Small intestine (tissue), 7 donors: ENCODE measurements around the gene MAP3K20. TPM values are rescaled to one million over a fixed set of nuclear protein-coding genes. Genes with fewer than 3 reads are reported as not detected.

ENCODE experiments used
- DNase-seq, 2 donors: peaks; one replicate each; pipeline versions ENCODE4 v3.0.0 to v3.0.0-alpha.2; 2013
- FAIRE-seq: peaks from 2 replicates; lab custom pipeline; 2012; peaks lifted over from hg19 to GRCh38; lab: Jason Lieb, UNC
- H3K27ac ChIP-seq, 3 donors: one replicate each; pipeline ENCODE4 v1.5.1; 2013; ENCODE audit warnings: low read length in 2 of 3, mild to moderate bottlenecking in 2 of 3, control low read depth in 1 of 3, inconsistent platforms in 1 of 3, low read depth in 1 of 3, moderate library complexity in 1 of 3
- H3K27me3 ChIP-seq, 3 donors: one replicate each; pipeline ENCODE4 v1.6.1; 2013; ENCODE audit warnings: low read length in 3 of 3, inconsistent platforms in 1 of 3; ENCODE audit not compliant: control insufficient read depth in 3 of 3, insufficient read depth in 3 of 3
- H3K36me3 ChIP-seq, 3 donors: one replicate each; pipeline ENCODE4 v1.6.1; 2013; ENCODE audit warnings: low read length in 3 of 3, inconsistent platforms in 1 of 3, low read depth in 1 of 3, mild to moderate bottlenecking in 1 of 3, moderate library complexity in 1 of 3; ENCODE audit not compliant: control insufficient read depth in 3 of 3, insufficient read depth in 2 of 3
- H3K4me1 ChIP-seq, 3 donors: one replicate each; pipeline ENCODE4 v1.6.1; 2013; ENCODE audit warnings: low read length in 2 of 3, inconsistent platforms in 1 of 3, low read depth in 1 of 3, mild to moderate bottlenecking in 1 of 3, moderate library complexity in 1 of 3; ENCODE audit not compliant: control insufficient read depth in 3 of 3, insufficient read depth in 2 of 3
- H3K4me3 ChIP-seq, 3 donors: one replicate each; pipeline ENCODE4 v1.5.1; 2013; ENCODE audit warnings: low read length in 3 of 3, control low read depth in 1 of 3, inconsistent platforms in 1 of 3, low read depth in 1 of 3, mild to moderate bottlenecking in 1 of 3, moderate library complexity in 1 of 3
- H3K9me3 ChIP-seq, 2 donors: one replicate each; pipeline ENCODE4 v1.6.1; 2013; ENCODE audit warnings: low read depth in 1 of 2, low read length in 1 of 2; ENCODE audit not compliant: control insufficient read depth in 2 of 2, insufficient read depth in 1 of 2
- WGBS, 3 donors: extraction: QIAGEN DNeasy Blood & Tissue Kit; methylation state at CpG; one replicate each; pipeline ENCODE4 v1.1.7; 2013; 5-methylcytosine and 5-hydroxymethylcytosine counted together
- polyA plus RNA-seq, 4 donors: library from polyadenylated mRNA; stranded (reverse) in 3 of 4; unstranded in 1 of 4; fragments of 200-250 nt in 3 of 4; fragments of 120-200 nt in 1 of 4; gene quantifications; one replicate each; pipeline versions ENCODE4 v1.2.1 to v1.2.3, GENCODE V29; 2013
- donor health status: healthy with polysubstance abuse.
- donor health status: control.
- donor health status: control.
- donor health status: Bipolar disorder and iron deficiency.
- donor health status: healthy.

MAP3K20 gene
- polyA plus RNA-seq, 4 donors, result 2.0 to 24.5 (median 13.5) TPM

- DNase-seq (peak in 1 of 2 donors; percentile 41), FAIRE-seq (no peak)
- H3K4me1 ChIP-seq, result peaks cover 0 to 33% (median 8%) of the 10 kb centered on the region in 3 donors
- peak overlapping the region in 1 of 3 donors; percentile 7 for H3K27ac ChIP-seq
- H3K9me3 ChIP-seq, result no peaks in the 10 kb centered on the region
- H3K36me3 ChIP-seq, result no peaks in the 10 kb centered on the region
- WGBS, 3 donors, result 65 to 80% (median 71%) methylated on average over 10 of the region's 10 CpGs
- no peaks in the 10 kb centered on the region for H3K27me3 ChIP-seq
- H3K4me3 ChIP-seq, result no peak overlapping the region
Observed at GRCh38 chr2:173044686-173045085, 31.0 kb upstream of the MAP3K20 start.

DNA sequence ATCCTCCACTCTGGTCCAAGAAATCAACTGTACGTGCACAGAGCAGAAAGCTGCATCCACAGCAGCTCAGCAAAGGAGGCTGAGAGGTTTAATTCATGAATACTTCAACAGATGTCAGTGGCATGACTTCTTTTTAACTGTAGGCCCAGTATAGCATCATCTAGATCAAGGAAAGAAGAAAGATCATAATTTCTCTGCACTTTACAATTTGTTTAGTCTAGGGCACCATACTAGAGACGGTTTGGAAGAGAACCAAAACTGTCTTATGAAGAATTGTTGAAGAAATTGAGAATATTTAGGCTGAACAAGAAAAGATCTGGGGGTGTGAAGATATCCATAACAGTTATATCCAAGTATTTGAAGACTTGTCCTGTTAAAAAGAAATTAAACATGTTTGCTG, 30.5 kb upstream of the MAP3K20 start:
- FAIRE-seq (no peak), DNase-seq (no peak)
- H3K36me3 ChIP-seq, result no peaks in the 10 kb centered on the region
- peak overlapping the region in 1 of 3 donors; percentile 7 for H3K27ac ChIP-seq
- no peak overlapping the region for H3K4me3 ChIP-seq
- peaks cover 0 to 38% (median 8%) of the 10 kb centered on the region in 3 donors for H3K4me1 ChIP-seq
- WGBS, 3 donors, result 76 to 94% (median 83%) methylated on average over 2 of the region's 2 CpGs
- H3K9me3 ChIP-seq, result no peaks in the 10 kb centered on the region
- H3K27me3 ChIP-seq, result no peaks in the 10 kb centered on the region

DNA sequence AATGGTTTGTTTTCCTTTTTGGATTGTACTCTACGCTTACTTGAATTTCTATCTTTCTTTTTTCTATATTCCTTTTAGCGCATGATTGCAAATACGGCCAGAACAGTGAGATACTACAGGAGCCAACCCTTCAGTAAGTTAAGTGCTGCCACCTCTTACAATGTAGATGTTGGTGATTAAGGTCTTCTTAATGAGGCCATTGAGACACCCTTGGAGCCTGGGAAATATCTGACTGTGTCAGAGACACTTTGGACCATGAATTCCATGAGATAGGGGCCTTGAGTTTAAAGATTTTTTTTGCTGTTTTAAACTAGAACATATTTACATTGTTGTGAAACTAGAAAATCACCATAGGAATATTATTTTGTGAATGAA, 27.1 kb upstream of the MAP3K20 start:
- FAIRE-seq, result no peak
- DNase-seq, result peak in 1 of 2 donors; percentile 80
- H3K4me1 ChIP-seq, result peaks cover 0 to 51% (median 8%) of the 10 kb centered on the region in 3 donors
- 40 to 80% (median 60%) methylated on average over 3 of the region's 3 CpGs for WGBS, 3 donors
- H3K36me3 ChIP-seq, result no peaks in the 10 kb centered on the region
- no peaks in the 10 kb centered on the region for H3K27me3 ChIP-seq
- no peaks in the 10 kb centered on the region for H3K9me3 ChIP-seq
- peak overlapping the region in 2 of 3 donors; percentile 50 to 89 for H3K27ac ChIP-seq
- H3K4me3 ChIP-seq, result no peak overlapping the region

DNA sequence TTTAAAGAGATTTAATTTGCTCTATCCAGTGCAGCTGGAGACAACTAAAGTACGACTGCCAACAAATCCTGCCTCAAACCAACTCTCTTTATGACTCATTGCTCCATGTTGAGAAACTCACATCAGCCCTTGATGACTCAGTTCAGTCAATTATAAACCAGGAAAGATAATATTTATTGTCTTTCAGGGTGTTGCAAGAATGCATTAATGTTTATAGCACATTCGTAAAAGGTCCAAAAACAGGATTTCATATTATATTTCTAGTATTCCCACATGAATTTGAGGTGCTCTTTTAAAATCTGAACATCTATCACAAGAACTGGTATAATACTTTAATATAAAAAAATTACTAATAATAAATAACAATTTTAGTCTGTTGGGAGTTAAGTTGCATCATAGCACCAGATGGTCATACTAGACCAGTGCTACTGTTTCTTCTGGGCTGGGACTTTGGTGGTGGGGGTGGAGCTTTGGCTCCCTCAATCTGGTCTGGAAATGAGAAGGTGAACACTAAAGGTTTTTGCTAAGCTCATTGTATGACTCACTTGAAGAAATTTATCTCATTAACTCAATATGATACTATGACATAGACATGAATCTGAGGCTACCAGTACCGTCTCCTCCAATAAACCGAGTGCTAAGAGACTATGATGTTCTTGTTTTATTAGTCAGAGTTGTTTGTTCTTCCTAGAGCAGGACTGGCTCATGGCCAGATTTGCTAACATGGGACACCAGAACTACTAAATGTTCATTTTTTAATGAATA, 26.6 kb upstream of the MAP3K20 start:
- 7 to 17% (median 10%) methylated on average over 4 of the region's 4 CpGs for WGBS, 3 donors

GRCh38 chr2:173049831-173050230, 25.8 kb upstream of the MAP3K20 start:
- no peaks in the 10 kb centered on the region for H3K36me3 ChIP-seq
- no peak overlapping the region for H3K4me3 ChIP-seq
- H3K27me3 ChIP-seq, result no peaks in the 10 kb centered on the region
- 25 to 66% (median 53%) methylated on average over 3 of the region's 3 CpGs for WGBS, 3 donors
- no peaks in the 10 kb centered on the region for H3K9me3 ChIP-seq
- peak overlapping the region in 2 of 3 donors; percentile 11 to 89 for H3K27ac ChIP-seq
- DNase-seq (peak in 1 of 2 donors; percentile 32), FAIRE-seq (no peak)
- peaks cover 0 to 44% (median 6%) of the 10 kb centered on the region in 3 donors for H3K4me1 ChIP-seq

More for the DNA sequence above, 26.6 kb upstream of the MAP3K20 start:
- Histone ChIP-seq H3K27me3 (no peaks in the 10 kb centered on the region), H3K9me3 (no peaks in the 10 kb centered on the region), H3K36me3 (no peaks in the 10 kb centered on the region), H3K4me3 (no peak overlapping the region), H3K27ac (peak overlapping the region; percentile 11 to 89 (median 72)), H3K4me1 (peaks cover 0 to 51% (median 8%) of the 10 kb centered on the region in 3 donors)
- FAIRE-seq (peak; percentile 85), DNase-seq (peak; percentile 91 to 94)

GRCh38 chr2:173050684-173051083, 25.0 kb upstream of the MAP3K20 start:
- Histone ChIP-seq H3K27ac (peak overlapping the region in 1 of 3 donors; percentile 89), H3K36me3 (no peaks in the 10 kb centered on the region), H3K4me3 (no peak overlapping the region), H3K9me3 (no peaks in the 10 kb centered on the region), H3K27me3 (no peaks in the 10 kb centered on the region), H3K4me1 (peaks cover 0 to 36% (median 6%) of the 10 kb centered on the region in 3 donors)
- WGBS, 3 donors, result 90 to 96% (median 91%) methylated on average over 4 of the region's 4 CpGs
- FAIRE-seq (no peak), DNase-seq (no peak)

GRCh38 chr2:173051463-173052215, 24.0 kb upstream of the MAP3K20 start:
- no peak overlapping the region for H3K27ac ChIP-seq
- FAIRE-seq, result no peak
- no peak overlapping the region for H3K4me3 ChIP-seq
- H3K4me1 ChIP-seq, result peaks cover 0 to 36% (median 6%) of the 10 kb centered on the region in 3 donors
- DNase-seq, result no peak
- 66 to 79% (median 74%) methylated on average over 7 of the region's 7 CpGs for WGBS, 3 donors
- H3K9me3 ChIP-seq, result no peaks in the 10 kb centered on the region
- no peaks in the 10 kb centered on the region for H3K27me3 ChIP-seq
- H3K36me3 ChIP-seq, result no peaks in the 10 kb centered on the region

- Histone ChIP-seq H3K4me3 (no peak overlapping the region), H3K27ac (no peak overlapping the region), H3K9me3 (no peaks in the 10 kb centered on the region), H3K4me1 (peaks cover 0 to 27% (median 2%) of the 10 kb centered on the region in 3 donors), H3K27me3 (no peaks in the 10 kb centered on the region), H3K36me3 (no peaks in the 10 kb centered on the region)
- DNase-seq (no peak), FAIRE-seq (no peak)
- 82 to 86% (median 83%) methylated on average over 3 of the region's 3 CpGs for WGBS, 3 donors
Observed at GRCh38 chr2:173053043-173053699, 22.5 kb upstream of the MAP3K20 start.
